ENCODE data around the gene TMEM52B.
"Not testable (repeated sequence)": the region's sequence is repeated elsewhere in the genome, so short reads cannot be mapped to it uniquely, and the experiment has no call there.

The TMEM52B gene

DNA sequence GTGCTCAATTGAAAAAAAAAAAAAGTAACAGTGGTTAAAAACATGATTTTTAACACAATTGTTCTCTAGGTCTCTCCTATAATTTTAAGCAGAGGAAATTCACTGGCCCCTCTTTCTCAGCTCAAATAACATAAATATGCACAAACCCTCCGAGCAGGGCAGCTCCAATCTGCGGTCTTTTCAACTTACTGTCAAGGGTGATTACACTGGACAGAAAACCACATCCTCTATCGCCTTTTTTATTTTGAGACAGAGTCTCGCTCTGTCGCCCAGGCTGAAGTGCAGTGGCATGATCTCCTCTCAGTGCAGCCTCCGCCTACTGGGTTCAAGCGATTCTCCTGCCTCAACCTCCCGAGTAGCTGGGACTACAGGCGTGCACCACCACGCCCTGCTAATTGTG lies 17.4 kb downstream of the TMEM52B start:
- DNase-seq, result no peak
- no peak overlapping the region for H3K27ac Mint-ChIP-seq
- H3K4me1 Mint-ChIP-seq, result no peaks in the 10 kb centered on the region
- no peaks in the 10 kb centered on the region for H3K36me3 Mint-ChIP-seq (ENCODE audit: low read depth)
- H3K9me3 Mint-ChIP-seq, result peaks cover 5% of the 10 kb centered on the region
- TF ChIP-seq, protein P1, sequence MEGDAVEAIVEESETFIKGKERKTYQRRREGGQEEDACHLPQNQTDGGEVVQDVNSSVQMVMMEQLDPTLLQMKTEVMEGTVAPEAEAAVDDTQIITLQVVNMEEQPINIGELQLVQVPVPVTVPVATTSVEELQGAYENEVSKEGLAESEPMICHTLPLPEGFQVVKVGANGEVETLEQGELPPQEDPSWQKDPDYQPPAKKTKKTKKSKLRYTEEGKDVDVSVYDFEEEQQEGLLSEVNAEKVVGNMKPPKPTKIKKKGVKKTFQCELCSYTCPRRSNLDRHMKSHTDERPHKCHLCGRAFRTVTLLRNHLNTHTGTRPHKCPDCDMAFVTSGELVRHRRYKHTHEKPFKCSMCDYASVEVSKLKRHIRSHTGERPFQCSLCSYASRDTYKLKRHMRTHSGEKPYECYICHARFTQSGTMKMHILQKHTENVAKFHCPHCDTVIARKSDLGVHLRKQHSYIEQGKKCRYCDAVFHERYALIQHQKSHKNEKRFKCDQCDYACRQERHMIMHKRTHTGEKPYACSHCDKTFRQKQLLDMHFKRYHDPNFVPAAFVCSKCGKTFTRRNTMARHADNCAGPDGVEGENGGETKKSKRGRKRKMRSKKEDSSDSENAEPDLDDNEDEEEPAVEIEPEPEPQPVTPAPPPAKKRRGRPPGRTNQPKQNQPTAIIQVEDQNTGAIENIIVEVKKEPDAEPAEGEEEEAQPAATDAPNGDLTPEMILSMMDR (IDR thresholded peaks at IDR 0.05), result no peak
- H3K4me3 Mint-ChIP-seq, result no peak overlapping the region
- H3K27me3 Mint-ChIP-seq (ENCODE audit: low read depth, poor library complexity), result peaks cover 3% of the 10 kb centered on the region

DNA sequence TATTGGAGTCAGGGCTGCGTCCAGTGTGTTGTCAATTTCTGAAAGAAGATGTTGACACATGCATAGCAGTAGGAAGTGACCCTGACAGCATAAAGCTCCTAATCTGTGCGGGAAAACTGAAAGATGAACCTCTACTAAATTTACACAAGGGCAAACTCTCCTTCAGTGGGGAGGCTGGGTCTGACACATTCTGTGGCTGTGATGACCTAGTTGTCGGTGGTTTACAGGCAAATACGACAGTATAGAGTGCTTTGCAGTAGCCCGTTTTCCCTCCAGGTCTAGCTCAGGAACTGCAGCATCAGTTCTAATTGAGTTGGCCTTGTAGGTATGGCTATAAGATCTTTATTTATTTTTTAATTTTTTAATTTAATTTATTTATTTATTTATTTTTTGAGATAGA lies 19.0 kb downstream of the TMEM52B start:
- TF ChIP-seq, protein P1 (IDR thresholded peaks at IDR 0.05), result no peak
- Mint-ChIP-seq H3K27me3 (ENCODE audit: low read depth, poor library complexity) (peaks cover 3% of the 10 kb centered on the region), H3K9me3 (peaks cover 4% of the 10 kb centered on the region), H3K4me1 (no peaks in the 10 kb centered on the region), H3K27ac (no peak overlapping the region), H3K36me3 (ENCODE audit: low read depth) (no peaks in the 10 kb centered on the region), H3K4me3 (no peak overlapping the region)
- DNase-seq, result no peak

DNA sequence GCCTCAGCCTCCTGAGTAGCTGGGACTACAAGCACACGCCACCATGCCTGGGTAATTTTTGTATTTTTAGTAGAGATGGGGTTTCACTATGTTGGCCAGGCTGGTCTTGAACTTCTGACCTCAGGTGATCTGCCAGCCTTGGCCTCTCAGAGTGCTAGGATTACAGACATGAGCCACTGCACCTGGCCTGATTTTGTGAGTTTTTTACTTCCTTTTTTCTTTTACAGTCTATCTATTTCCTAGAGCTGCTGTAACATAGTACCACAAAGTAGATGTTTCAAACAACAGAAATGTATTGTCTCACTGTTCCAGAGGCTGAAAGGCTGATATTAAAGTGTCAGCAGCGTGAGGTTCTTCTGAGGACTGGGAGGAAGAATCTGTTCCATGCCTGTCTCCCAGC lies 25.7 kb downstream of the TMEM52B start:
- not testable (repeated sequence) for H3K9me3 Mint-ChIP-seq; H3K27me3 Mint-ChIP-seq (ENCODE audit: low read depth, poor library complexity); H3K4me3 Mint-ChIP-seq; DNase-seq; H3K36me3 Mint-ChIP-seq (ENCODE audit: low read depth); H3K4me1 Mint-ChIP-seq; H3K27ac Mint-ChIP-seq

DNA sequence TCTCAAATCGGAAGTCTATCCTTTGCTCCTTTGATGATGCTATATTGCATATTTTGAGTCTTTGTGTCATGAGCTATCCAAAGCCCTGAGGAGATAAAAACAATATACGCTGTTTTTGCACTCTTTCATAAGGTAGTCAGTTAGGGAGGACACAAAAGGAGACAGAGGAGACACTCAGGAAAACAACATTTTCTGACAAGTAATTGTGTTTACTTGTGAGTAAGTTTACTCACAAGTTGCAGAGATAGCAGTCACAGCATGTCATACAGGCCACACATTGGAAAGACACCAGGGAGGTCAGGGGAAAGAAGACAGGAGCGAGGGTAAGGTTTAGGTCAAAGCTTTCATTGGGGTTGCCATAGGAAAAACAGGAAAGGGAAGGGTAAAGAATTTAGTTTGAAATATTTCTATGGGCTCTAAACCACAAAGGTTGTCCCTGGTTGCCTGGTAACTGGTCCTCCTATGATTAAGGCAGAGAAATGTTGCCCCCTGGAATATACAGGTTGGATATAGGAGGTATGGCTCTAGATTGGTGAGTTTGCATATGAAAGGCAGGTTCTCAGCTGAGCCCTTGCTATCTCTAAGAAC lies 26.5 kb downstream of the TMEM52B start:
- Mint-ChIP-seq H3K9me3 (no peaks in the 10 kb centered on the region), H3K27me3 (ENCODE audit: low read depth, poor library complexity) (no peaks in the 10 kb centered on the region), H3K36me3 (ENCODE audit: low read depth) (no peaks in the 10 kb centered on the region), H3K4me3 (no peak overlapping the region), H3K27ac (no peak overlapping the region), H3K4me1 (no peaks in the 10 kb centered on the region)
- TF ChIP-seq, protein P1 (IDR thresholded peaks at IDR 0.05), result no peak
- DNase-seq, result no peak

DNA sequence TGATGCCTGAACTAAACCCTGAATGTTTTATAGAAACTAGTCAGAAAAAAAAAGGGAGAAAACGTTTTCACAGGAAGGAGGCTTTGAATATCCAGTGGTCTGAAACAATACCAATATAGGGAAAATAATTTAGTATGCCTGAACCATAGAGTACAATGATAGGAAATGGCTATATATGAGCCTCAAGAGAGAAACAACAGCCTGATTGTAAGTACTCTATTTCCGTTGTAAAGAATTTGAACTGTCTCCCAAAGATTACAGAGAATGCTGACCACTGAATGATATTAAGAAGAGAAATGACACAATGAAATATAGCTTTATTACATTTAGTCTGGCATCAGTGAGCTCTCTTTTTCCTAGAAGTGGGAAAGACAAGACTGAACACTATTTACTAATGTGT lies 28.3 kb downstream of the TMEM52B start:
- TF ChIP-seq, protein P1 (IDR thresholded peaks at IDR 0.05), result no peak
- H3K9me3 Mint-ChIP-seq, result no peaks in the 10 kb centered on the region
- no peak for DNase-seq
- peaks cover 2% of the 10 kb centered on the region for H3K4me1 Mint-ChIP-seq
- peaks cover 4% of the 10 kb centered on the region for H3K27me3 Mint-ChIP-seq (ENCODE audit: low read depth, poor library complexity)
- H3K27ac Mint-ChIP-seq, result no peak overlapping the region
- no peak overlapping the region for H3K4me3 Mint-ChIP-seq
- no peaks in the 10 kb centered on the region for H3K36me3 Mint-ChIP-seq (ENCODE audit: low read depth)

DNA sequence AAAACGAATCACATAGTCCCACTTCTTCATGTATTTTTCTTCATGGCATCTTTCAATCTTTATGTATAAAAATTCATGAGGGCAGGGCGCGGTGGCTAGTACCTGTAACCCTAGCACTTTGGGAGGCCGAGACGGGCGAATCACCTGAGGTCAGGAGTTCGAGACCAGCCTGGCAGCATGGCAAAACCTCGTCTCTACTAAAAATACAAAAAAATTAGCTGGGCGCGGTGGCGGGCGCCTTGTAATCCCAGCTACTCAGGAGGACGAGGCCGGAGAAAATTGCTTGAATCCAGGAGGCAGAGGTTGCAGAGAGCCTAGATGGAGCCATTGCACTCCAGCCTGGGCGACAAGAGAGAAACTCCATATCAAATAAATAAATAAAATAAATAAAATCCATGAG lies 31.4 kb downstream of the TMEM52B start:
- no peak overlapping the region for H3K27ac Mint-ChIP-seq

More for the DNA sequence above, 31.4 kb downstream of the TMEM52B start:
- H3K9me3 Mint-ChIP-seq, result no peaks in the 10 kb centered on the region
- peaks cover 23% of the 10 kb centered on the region for H3K4me1 Mint-ChIP-seq
- TF ChIP-seq, protein P1 (IDR thresholded peaks at IDR 0.05), result no peak
- no peaks in the 10 kb centered on the region for H3K36me3 Mint-ChIP-seq (ENCODE audit: low read depth)
- DNase-seq, result no peak
- H3K27me3 Mint-ChIP-seq (ENCODE audit: low read depth, poor library complexity), result peaks cover 4% of the 10 kb centered on the region
- H3K4me3 Mint-ChIP-seq, result no peak overlapping the region
